Measurements from ENCODE around the gene FPGS.

FPGS gene

GRCh38 chr9:127802576-127803443 lies at the start of gene FPGS:
FPGS (plus strand) TSS chr9:127802882; CDS start chr9:127802925, 43 bp downstream.
- no peak for TF ChIP-seq CTCF (IDR thresholded peaks at IDR 0.05)

GRCh38 chr9:127753148-127753547 lies 49.5 kb upstream of the FPGS start:
- no peak for TF ChIP-seq CTCF (IDR thresholded peaks at IDR 0.05)

GRCh38 chr9:127753622-127754021 lies 49.1 kb upstream of the FPGS start:
- TF ChIP-seq CTCF (IDR thresholded peaks at IDR 0.05), result no peak

- no peak for TF ChIP-seq CTCF (IDR thresholded peaks at IDR 0.05)
These were observed 48.3 kb upstream of the FPGS start for GRCh38 chr9:127754099-127755060.

GRCh38 chr9:127755061-127756060 lies 47.3 kb upstream of the FPGS start:
- no peak for TF ChIP-seq CTCF (IDR thresholded peaks at IDR 0.05)

GRCh38 chr9:127756233-127756632 lies 46.4 kb upstream of the FPGS start:
- no peak for TF ChIP-seq CTCF (IDR thresholded peaks at IDR 0.05)

All from LNCAP (cell line).